ENCODE data around the gene C2orf68.
"Not testable (repeated sequence)": the region's sequence is repeated elsewhere in the genome, so short reads cannot be mapped to it uniquely, and the experiment has no call there.

The C2orf68 gene

DNA sequence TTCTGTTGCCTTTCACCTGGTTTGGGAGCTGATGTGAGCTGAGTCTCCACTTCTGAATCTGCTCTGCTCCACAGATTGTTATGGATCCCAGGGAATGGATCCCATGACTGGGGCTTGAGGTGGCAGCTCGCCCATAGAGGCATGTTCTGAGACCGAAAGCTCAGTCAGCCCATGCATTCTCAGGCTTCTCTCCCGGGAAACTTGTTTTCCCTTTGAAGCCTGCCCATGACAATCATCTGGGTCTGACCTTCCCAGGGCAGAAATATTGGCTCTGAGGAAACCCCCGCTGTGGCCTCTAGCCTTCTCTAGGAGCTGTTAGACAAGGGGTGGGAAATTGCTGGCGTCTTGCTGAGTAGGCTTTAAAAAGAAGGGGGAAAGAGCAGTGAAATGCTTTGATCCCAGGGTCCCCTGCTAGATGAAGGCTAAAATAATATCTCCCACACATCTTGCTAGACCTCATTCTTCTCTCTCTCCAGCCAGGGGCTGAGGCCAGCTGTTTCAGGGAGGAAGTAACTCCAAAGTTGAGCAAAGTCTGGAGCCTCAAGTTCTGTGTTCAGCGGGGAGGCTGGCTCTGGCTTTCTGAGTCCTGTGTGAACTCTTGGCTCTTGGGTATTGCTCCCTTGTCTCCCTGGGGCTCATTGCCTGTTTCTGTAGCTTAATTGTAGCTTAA, 32.5 kb downstream of the C2orf68 start:
- peak; percentile 83 for DNase-seq

DNA sequence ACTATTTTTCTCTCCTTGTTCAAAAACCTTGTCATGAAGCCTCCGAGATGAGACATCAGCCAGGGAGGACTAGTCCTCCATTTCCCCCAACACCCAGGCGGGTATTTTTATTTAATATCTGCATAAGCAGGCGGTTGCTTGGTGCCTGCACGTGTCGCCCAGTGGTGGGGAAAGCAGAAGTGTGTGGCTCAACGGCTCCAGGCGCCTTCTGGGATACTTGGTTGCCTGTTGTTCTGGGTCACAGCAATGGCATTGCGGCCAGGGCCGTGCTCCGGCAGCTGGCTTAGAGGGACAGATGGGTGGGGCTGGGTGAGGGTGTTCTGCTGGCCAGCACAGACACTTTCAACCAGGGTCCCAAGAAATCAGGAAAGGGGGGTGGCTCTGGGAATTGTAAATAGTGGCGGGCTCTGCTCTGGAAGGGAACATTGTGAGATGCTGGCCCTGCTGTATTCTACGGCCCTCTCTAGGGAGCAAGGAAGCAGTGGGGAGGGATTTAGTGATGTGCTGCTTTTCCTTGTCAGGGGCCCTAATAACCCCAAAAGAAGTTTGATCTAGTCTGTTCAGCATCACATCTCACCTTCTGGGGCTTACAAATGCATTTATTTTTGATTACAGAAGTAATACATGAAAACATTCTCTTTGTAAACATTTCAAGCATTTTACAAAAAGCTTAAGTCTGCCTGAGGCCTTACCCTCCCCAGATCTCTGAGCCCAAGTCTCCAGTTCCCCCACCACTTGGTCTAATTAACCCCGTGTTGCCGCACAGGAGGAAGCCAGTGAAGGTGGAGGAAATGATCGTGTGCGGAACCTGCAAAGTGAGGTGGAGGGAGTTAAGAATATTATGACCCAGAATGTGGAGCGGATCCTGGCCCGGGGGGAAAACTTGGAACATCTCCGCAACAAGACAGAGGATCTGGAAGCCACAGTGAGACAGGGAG, 33.4 kb downstream of the C2orf68 start:
- peak; percentile 84 for DNase-seq

DNA sequence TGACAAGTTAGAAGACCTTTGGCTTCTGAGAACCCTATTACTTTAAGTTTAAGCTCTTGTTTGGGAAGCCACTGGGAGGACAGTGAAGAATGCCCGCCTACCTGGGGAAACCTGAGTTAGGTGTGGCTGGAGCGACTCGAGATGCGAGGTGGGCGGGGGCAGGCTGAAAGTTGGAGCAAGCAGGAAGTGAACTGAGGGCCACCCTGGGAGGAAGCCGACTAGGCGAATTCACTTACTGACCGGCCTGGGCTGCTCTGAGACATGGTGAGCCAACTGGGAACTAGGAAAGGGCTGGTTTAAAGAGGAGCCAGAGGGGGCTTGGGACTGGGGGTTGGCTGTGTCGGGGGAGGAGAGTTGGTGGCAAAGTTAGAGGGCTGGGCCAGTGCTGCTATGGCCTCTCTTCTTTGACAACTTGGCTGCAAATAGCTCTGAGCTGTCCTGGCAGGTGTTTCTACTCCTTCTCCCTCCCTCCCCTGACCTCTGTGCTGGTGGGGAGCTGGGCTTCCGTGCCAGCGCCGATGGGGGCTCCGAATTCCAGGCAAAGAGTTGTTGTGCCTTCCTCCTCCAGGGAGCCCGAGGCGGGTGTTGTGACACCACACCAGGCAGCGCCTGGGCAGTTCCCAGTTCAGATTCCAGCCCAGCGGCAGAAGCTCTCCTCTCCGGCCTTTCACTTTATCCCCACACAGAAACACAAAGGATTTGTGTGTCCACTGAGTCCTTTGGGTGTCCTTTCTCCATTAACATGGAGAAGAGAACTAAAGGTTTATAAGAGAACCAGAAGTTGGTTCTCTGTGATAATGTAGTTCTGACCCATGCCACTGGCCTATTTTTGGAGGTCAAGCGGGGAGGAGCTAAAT, 34.3 kb downstream of the C2orf68 start, which contains the start of gene VAMP8:
VAMP8 (plus strand) TSS at position 201 of the 857 bp plus-strand sequence; CDS start at position 262, 61 bp downstream.
- peak; percentile 57 for DNase-seq

DNA sequence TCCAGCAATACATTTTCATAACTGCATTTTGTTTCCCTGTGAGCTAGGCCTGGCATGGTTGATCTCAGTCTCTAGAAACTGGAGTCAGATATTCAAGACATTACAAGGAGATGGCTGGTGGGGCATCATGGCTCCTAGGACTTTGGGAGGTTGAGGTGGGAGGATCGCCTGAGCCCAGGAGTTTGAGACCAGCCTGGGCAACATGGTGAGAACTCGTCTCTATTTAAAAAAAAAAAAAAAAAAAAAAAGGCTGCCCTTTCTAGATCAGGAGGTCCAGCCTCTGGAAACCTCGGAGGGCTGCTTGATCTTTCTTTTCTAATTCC, 34.8 kb downstream of the C2orf68 start:
- no peak for DNase-seq

DNA sequence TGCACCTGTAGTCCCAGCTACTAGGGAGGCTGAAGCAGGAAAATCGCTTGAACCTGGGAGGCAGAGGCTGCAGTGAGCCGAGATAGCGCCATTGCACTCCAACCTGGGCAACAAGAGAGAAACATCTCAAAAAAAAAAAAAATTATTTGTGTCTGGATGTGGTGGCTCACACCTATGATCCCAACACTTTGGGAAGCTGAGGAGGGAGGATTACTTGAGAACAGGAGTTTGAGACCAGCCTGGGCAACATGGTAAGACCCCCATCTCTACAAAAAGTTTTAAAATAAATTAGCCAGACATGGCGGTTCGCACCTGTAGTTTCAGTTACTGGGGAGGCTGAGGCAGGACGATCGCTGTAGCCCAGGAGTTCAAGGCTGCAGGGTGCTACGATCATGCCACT, 36.1 kb downstream of the C2orf68 start:
- no peak for DNase-seq

DNA sequence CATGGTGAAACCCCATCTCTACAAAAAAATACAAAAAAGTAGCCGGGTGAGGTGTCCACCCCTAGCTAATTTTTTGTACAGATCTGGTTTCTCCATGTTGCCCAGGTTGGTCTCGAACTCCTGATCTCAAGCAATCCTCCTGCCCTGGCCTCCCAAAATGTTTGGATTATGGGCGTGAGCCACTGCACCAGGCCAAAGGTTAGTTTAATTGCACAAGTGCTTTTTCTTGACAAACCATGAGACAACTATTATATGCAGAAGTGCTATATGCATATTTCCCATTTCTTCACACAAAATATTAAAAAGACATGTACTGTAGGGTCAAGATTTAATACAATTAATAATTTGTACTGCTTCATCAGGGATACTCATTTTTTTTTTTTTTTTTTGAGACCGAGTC, 45.6 kb downstream of the C2orf68 start:
- DNase-seq: no peak

DNA sequence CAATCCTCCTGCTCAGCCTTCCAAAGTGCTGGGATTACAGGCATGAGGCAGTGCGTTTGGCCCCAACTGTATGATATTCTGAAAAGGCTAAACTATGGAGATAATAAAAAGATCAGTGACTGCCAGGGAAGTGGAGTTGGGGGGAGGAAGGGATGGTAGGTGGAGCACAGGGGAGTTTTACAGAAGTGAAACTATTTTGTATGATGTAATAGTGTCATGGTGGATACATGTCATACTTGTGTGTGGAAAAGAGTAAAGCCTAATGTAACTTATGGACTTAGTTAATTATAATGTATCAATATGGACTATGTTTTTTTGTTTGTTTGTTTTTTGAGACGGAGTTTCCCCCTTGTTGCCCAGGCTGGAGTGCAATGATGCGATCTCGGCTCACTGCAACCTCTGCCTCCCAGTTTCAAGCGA, 47.7 kb downstream of the C2orf68 start:
- DNase-seq: no peak

DNA sequence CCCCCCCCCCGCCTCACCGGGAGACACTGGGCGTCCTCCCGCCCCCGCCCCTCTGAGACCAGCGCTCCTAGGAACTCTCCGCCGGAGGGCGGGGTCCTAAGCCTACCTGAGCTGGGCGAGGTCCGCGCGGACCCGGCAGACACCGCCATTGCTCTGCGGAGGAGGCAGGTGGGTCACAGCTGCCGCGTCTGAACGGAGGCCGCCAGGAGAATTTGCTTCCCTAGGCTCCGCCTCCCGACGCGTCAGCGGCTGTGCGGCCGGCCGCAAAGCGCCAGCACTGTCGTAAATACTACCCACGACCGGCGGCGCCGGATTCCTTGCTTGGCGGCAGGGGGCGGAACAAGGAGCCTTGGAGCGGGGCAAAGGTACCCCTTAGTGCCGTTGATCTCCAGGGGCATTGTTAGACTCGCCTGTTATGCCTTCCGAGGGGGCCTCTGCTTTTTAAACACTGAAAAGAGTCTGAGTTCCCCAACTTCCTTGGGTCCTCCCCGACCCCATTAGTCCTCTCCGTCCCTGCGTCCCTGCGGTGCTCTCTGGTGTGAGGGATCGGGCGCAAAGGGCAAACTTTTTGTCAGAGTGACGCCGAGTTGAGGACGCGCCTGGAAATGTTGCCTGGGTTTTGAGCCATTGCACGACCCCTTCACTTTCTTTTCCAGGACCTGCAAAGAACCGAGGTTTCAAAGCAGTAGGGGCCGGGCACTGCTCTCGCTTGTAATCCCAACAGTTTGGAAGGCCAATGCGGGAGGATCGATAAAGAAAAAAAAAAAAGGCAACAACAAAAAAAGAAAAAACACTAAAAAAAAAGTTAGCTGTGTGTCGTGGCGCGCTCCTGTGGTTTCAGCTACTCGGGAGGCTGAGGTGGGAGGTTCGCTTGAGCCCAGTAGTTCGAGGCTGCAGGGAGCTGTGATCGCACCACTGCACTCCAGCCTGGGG, 50.3 kb downstream of the C2orf68 start, which contains the start of gene GGCX:
GGCX (minus strand) TSS at position 214 of the 933 bp plus-strand sequence; CDS start at position 149, 65 bp downstream.
- peak; percentile 88 for DNase-seq

DNA sequence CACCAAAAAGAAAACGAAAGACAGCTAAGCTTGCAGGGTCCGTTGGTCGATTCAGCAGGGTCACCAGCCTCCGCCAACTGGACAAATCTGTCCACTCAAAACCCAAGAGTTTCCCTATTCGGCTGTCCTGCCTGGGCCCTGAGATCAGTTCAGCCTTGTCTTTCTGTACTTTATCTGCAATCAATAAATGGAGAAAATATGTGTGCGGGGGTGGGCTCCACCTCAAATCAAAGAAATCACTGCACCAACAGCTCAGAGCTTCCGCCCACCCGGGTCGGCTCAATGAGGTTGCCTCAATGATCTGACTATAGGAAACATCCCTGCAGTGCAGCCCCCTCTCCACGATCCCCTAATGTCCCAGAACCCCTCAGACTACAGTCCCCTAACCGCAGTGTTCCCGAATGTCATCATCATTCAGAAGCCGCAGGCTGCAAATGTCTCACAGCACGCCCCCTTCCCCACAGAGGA, 51.0 kb downstream of the C2orf68 start:
- DNase-seq: no peak

DNA sequence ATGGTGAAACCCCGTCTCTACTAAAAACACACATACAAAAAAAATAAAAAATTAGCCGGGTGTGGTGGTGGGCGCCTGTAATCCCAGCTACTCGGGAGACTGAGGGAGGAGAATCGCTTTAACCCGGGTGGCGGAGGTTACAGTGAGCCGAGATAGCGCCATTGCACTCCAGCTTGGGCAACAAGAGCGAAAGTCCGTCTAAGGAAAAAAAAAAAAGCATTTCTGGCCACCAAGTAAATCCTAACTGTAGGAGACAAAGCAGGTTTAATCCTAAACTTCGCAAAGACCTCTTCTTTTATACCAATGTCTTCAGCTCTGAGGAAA, 51.5 kb downstream of the C2orf68 start:
- not testable (repeated sequence) for DNase-seq

DNA sequence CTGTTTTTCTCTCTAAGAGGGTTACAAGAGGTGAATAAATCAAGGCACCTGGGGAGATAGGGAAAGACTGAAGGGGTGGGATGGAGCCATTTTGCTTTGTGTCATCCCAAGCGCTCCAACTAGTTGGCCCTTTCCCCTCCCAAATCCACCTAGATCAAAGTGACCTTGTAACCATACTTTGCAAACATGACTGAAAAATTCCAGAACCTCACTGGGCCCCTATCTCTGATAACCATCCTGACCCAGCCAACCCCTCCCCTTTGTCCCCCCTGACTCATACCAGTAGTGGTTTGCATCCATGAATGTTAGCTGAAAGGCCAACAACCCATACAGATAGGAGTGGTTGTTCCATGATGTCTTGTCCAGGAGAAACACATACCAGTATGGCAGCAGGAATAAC, 53.7 kb downstream of the C2orf68 start:
- no peak for DNase-seq

DNA sequence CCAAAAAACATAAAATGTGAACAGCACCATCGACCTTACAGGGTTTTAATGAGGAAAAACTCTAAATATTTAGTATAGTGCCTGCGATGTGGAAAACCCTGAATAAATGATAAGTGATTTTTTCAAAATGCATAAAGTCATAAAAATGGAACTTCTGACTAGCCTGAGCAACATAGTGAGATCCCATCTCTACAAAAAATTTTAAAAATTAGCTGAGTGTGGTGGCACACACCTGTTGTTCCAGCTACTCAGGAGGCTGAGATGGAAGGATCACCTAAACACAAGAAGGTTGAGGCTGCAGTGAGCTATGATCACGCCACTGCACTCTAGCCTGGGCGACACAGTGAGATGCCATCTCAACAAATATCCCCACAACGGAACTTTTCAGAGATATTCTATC, 54.7 kb downstream of the C2orf68 start:
- DNase-seq: no peak

All from GF-D8 (cell line).